OCI-LY1 (cell line): Measurements from ENCODE around the gene OR52K1.

Experiments
- H2AFZ ChIP-seq: fragments of 200-600 bp; sonication (generic), shearing (Covaris generic); 2 replicates; pipeline ENCODE4 v1.6.0; 2014; ENCODE audit warnings: antibody characterized with exemption, mild to moderate bottlenecking, low read length
- H3F3A ChIP-seq: fragments of 200-600 bp; sonication (generic), shearing (Covaris generic); 2 replicates; pipeline ENCODE4 v1.6.0; 2014; ENCODE audit warnings: mild to moderate bottlenecking, antibody characterized with exemption, low read length, moderate library complexity; ENCODE audit not compliant: insufficient read depth
- H3K27ac ChIP-seq: fragments of 200-600 bp; sonication (generic); 2 replicates; pipeline ENCODE4 v1.5.1; 2014; ENCODE audit warnings: low read length, mixed run types, mild to moderate bottlenecking, low read depth; ENCODE audit not compliant: poor library complexity, severe bottlenecking
- H3K27me3 ChIP-seq: fragments of 200-600 bp; sonication (generic); 2 replicates; pipeline ENCODE4 v1.6.0; 2014; ENCODE audit warnings: antibody characterized with exemption, mild to moderate bottlenecking, low read length, moderate library complexity; ENCODE audit not compliant: insufficient read depth
- H3K36me3 ChIP-seq: fragments of 200-600 bp; sonication (generic); 2 replicates; pipeline ENCODE4 v1.6.1; 2014; ENCODE audit warnings: mild to moderate bottlenecking, antibody characterized with exemption, low read length, moderate library complexity, mixed read lengths; ENCODE audit not compliant: insufficient read depth
- H3K4me1 ChIP-seq: fragments of 200-600 bp; sonication (generic); 2 replicates; pipeline ENCODE4 v1.5.1; 2014; ENCODE audit warnings: mild to moderate bottlenecking, low read length, moderate library complexity; ENCODE audit not compliant: insufficient read depth, severe bottlenecking
- H3K4me2 ChIP-seq: fragments of 200-600 bp; sonication (generic), shearing (Covaris generic); 2 replicates; pipeline ENCODE4 v1.6.1; 2014; ENCODE audit warnings: low read length
- H3K4me3 ChIP-seq: fragments of 200-600 bp; sonication (generic); 2 replicates; pipeline ENCODE4 v1.5.1; 2014; ENCODE audit warnings: low read length, low read depth, mild to moderate bottlenecking, mixed read lengths; ENCODE audit not compliant: poor library complexity, severe bottlenecking
- H3K79me2 ChIP-seq: fragments of 200-600 bp; shearing (Covaris generic); 2 replicates; pipeline ENCODE4 v1.6.1; 2016; ENCODE audit warnings: mixed run types, low read length, mixed read lengths; ENCODE audit not compliant: insufficient read depth
- H3K9ac ChIP-seq: fragments of 200-600 bp; sonication (generic), shearing (Covaris generic); 2 replicates; pipeline ENCODE4 v1.6.1; 2014; ENCODE audit warnings: mild to moderate bottlenecking, low read length, mixed read lengths
- H3K9me2 ChIP-seq: fragments of 200-600 bp; sonication (generic), shearing (Covaris generic); 2 replicates; pipeline ENCODE4 v1.6.1; 2014; ENCODE audit warnings: low read depth, mild to moderate bottlenecking, low read length, mixed read lengths
- H3K9me3 ChIP-seq: fragments of 200-600 bp; shearing (Covaris generic); 2 replicates; pipeline ENCODE4 v1.6.1; 2014; ENCODE audit warnings: low read length, mixed read lengths
- H4K20me1 ChIP-seq: fragments of 200-600 bp; sonication (generic), shearing (Covaris generic); 2 replicates; pipeline ENCODE4 v1.6.0; 2016; ENCODE audit warnings: mild to moderate bottlenecking, low read length; ENCODE audit not compliant: insufficient read depth
- EZH2 ChIP-seq: fragments of 200-600 bp; sonication (generic), shearing (Covaris generic); IDR thresholded peaks from 2 replicates; pipeline ENCODE4 v1.8.0; 2017; ENCODE audit warnings: borderline replicate concordance, mixed run types, mild to moderate bottlenecking, antibody characterized with exemption, low read length, moderate library complexity, mixed read lengths
- TF ChIP-seq, protein P1 (sequence below): fragments of 200-600 bp; sonication (generic), shearing (Covaris generic); IDR thresholded peaks from 2 replicates; pipeline ENCODE4 v1.5.1; 2017; ENCODE audit warnings: mild to moderate bottlenecking, antibody characterized with exemption, low read length, moderate library complexity, mixed read lengths

Gene OR52K1

DNA sequence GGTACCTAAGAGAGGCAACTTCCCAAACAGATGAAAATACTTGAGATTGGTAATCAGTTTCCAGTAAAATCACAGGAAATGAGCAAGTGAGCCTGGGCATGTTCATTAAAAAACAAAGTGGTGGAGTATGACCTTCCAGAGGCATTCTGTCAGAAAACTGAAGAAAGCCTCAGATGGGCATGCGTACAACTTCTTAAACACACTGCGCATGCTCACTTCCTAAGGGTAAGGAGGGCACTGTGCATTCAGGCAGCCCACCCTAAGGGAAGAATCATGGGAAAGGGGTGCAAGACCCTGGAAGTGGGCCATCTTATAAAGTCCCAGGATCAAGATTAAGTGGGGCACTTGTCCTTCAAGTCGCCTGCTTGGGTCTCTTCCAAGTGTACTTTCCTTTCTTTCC, 29.3 kb upstream of the OR52K1 start:
- Histone ChIP-seq H3K27me3 (no peaks in the 10 kb centered on the region), H3K36me3 (no peaks in the 10 kb centered on the region), H3K4me2 (no peak overlapping the region), H3K9me3 (no peaks in the 10 kb centered on the region), H3K4me1 (no peaks in the 10 kb centered on the region), H3K27ac (no peak overlapping the region), H3K9me2 (no peaks in the 10 kb centered on the region), H3K9ac (no peak overlapping the region), H2AFZ (no peak overlapping the region), H3K79me2 (no peaks in the 10 kb centered on the region), H3F3A (no peaks in the 10 kb centered on the region), H4K20me1 (no peaks in the 10 kb centered on the region), H3K4me3 (no peak overlapping the region)
- no peak for TF ChIP-seq EZH2
- TF ChIP-seq, protein P1, sequence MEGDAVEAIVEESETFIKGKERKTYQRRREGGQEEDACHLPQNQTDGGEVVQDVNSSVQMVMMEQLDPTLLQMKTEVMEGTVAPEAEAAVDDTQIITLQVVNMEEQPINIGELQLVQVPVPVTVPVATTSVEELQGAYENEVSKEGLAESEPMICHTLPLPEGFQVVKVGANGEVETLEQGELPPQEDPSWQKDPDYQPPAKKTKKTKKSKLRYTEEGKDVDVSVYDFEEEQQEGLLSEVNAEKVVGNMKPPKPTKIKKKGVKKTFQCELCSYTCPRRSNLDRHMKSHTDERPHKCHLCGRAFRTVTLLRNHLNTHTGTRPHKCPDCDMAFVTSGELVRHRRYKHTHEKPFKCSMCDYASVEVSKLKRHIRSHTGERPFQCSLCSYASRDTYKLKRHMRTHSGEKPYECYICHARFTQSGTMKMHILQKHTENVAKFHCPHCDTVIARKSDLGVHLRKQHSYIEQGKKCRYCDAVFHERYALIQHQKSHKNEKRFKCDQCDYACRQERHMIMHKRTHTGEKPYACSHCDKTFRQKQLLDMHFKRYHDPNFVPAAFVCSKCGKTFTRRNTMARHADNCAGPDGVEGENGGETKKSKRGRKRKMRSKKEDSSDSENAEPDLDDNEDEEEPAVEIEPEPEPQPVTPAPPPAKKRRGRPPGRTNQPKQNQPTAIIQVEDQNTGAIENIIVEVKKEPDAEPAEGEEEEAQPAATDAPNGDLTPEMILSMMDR: no peak

DNA sequence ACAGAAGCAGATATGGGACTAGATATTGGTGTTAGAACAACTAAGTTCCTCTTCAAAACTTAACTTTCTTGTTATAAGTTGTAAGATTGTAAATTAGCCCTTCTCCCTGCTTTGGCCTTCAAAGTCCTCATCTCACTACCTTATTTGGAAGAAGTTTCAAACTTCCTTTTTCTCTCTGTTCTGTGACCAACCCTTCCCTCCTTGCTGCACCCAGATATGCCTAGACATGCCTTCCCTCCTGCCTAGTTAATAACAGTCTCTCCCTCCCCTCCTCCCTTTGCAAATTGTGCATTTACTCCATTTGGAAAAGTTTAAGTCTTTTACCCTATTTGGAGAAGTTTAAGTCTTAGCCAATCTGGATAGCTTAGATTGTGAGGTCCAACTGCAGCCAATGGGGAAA, 28.4 kb upstream of the OR52K1 start:
- Histone ChIP-seq H3K27ac (no peak overlapping the region), H3K36me3 (no peaks in the 10 kb centered on the region), H3K9me2 (no peaks in the 10 kb centered on the region), H3K4me2 (no peak overlapping the region), H3K9me3 (no peaks in the 10 kb centered on the region), H3F3A (no peaks in the 10 kb centered on the region), H3K79me2 (no peaks in the 10 kb centered on the region), H2AFZ (no peak overlapping the region), H3K9ac (no peak overlapping the region), H3K4me1 (no peaks in the 10 kb centered on the region), H3K4me3 (no peak overlapping the region), H3K27me3 (no peaks in the 10 kb centered on the region), H4K20me1 (no peaks in the 10 kb centered on the region)
- TF ChIP-seq, protein P1: no peak
- TF ChIP-seq EZH2: no peak

DNA sequence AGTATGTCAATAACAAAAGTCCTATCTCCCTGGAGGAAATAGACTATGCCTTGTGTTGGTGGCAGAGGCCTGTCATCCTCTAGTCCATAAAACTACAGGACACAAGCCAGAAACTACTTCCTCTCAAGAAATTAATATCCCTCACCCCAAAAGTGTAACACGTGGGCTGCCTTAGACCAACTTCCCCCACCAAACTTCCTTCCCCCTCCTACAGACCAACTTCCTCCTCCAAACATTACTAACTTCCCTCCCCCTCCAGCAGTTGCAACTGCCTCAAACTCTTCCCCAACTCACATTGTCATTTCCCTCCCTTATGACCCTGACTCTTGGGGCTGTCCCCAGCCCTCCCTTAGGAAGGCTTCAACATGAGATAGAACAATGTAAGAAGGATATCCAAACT, 27.0 kb upstream of the OR52K1 start:
- H3K4me1 ChIP-seq: no peaks in the 10 kb centered on the region
- H3K27ac ChIP-seq: no peak overlapping the region
- H3K36me3 ChIP-seq: no peaks in the 10 kb centered on the region
- H3K9me3 ChIP-seq: no peaks in the 10 kb centered on the region
- H3K4me2 ChIP-seq: no peak overlapping the region
- H3K4me3 ChIP-seq: no peak overlapping the region
- H4K20me1 ChIP-seq: no peaks in the 10 kb centered on the region
- H3K9me2 ChIP-seq: no peaks in the 10 kb centered on the region
- no peaks in the 10 kb centered on the region for H3K27me3 ChIP-seq
- H2AFZ ChIP-seq: no peak overlapping the region
- H3K9ac ChIP-seq: no peak overlapping the region
- H3F3A ChIP-seq: no peaks in the 10 kb centered on the region
- TF ChIP-seq, protein P1: no peak
- no peak for TF ChIP-seq EZH2
- H3K79me2 ChIP-seq: no peaks in the 10 kb centered on the region
